ENCODE measurements around the gene SS18L1. TPM values are rescaled to one million over a fixed set of nuclear protein-coding genes. Genes with fewer than 3 reads are reported as not detected.

SS18L1 gene
- total RNA-seq, 1 experiment from 2014 or later = 17.9 TPM

DNA sequence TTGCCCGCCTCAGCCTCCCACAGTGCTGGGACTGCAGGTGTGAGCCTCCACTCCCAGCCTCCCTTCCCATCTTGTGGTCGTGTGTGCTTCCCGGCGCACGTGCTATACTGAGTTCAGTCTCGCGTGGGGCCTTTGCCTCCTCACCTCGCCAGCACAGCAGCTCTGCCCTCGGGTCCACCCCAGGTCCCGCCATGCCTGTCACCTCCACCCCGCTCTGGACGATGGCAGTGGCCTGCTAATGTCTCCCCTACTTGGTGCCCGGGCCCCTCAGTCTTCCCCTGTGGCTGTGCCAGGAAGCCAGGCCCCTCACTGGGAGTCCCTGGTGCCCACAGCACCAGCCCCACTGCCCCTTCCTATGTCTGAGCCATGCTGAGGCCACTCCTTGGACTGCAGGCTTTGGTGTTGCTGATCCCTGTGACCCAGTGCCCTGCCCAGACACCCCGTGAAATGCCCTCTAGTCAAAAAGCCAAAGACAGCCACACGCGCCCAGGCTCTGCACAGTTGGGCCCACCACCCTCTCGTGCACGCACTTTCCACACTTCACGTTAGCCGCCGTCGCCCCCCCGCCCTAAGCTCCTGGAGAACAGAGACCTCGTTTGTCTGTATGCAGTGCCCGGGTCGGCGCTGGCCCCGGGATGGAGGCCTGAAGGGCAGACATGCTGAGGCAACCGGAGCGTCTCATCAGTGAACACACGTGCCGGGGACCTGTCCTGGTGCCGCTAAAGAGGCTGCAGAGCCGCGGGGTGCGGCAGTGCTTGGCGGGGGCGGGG, 62.2 kb downstream of the SS18L1 start:
- no peaks in the 10 kb centered on the region for H3K9me2 ChIP-seq (replicated peaks; ENCODE audit: low read length)
- H3F3A ChIP-seq (ENCODE audit: low read length, unreplicated experiment) = no peaks in the 10 kb centered on the region
- H3K9me3 ChIP-seq (ENCODE audit: low read length) = no peaks in the 10 kb centered on the region
- POLR2A ChIA-PET (ENCODE audit: unreplicated experiment) = no interaction called here
- CTCF ChIA-PET = no interaction called here
- no peak overlapping the region for H3K4me2 ChIP-seq (ENCODE audit: low read length)
- peaks cover 30% of the 10 kb centered on the region for H3K4me1 ChIP-seq (ENCODE audit: insufficient read depth, low read length)
- H4K20me1 ChIP-seq (ENCODE audit: low read length) = peaks cover 5% of the 10 kb centered on the region; the same call in 1 of the 2 replicates
- ATAC-seq = no peak
- DNase-seq = no peak
- TF ChIP-seq EZH2phosphoT487 (IDR thresholded peaks at IDR 0.05; ENCODE audit: borderline replicate concordance, low read length) = no peak
- no peak for TF ChIP-seq EZH2 (IDR thresholded peaks at IDR 0.05; ENCODE audit: low read length, unreplicated experiment)
- TF ChIP-seq, protein P1, sequence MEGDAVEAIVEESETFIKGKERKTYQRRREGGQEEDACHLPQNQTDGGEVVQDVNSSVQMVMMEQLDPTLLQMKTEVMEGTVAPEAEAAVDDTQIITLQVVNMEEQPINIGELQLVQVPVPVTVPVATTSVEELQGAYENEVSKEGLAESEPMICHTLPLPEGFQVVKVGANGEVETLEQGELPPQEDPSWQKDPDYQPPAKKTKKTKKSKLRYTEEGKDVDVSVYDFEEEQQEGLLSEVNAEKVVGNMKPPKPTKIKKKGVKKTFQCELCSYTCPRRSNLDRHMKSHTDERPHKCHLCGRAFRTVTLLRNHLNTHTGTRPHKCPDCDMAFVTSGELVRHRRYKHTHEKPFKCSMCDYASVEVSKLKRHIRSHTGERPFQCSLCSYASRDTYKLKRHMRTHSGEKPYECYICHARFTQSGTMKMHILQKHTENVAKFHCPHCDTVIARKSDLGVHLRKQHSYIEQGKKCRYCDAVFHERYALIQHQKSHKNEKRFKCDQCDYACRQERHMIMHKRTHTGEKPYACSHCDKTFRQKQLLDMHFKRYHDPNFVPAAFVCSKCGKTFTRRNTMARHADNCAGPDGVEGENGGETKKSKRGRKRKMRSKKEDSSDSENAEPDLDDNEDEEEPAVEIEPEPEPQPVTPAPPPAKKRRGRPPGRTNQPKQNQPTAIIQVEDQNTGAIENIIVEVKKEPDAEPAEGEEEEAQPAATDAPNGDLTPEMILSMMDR (conservative IDR thresholded peaks at IDR 0.05; ENCODE audit: low read depth, low read length) = no peak
- no peaks in the 10 kb centered on the region for H3K27me3 ChIP-seq (ENCODE audit: low read length)
- no peaks in the 10 kb centered on the region for H3K79me2 ChIP-seq (ENCODE audit: low read length)
- H3K9ac ChIP-seq (ENCODE audit: low read length) = no peak overlapping the region
- no peak overlapping the region for H3K27ac ChIP-seq (ENCODE audit: low read length)
- H3K36me3 ChIP-seq (ENCODE audit: low read depth, low read length) = peaks cover 8% of the 10 kb centered on the region
- no peak overlapping the region for H2AFZ ChIP-seq (ENCODE audit: low read length)
- intact Hi-C loops (cut with micrococcal nuclease) = no loop called here
- no peak overlapping the region for H3K4me3 ChIP-seq (ENCODE audit: low read length)
- BruUV-seq (replicated peaks) = no TSS peak

DNA sequence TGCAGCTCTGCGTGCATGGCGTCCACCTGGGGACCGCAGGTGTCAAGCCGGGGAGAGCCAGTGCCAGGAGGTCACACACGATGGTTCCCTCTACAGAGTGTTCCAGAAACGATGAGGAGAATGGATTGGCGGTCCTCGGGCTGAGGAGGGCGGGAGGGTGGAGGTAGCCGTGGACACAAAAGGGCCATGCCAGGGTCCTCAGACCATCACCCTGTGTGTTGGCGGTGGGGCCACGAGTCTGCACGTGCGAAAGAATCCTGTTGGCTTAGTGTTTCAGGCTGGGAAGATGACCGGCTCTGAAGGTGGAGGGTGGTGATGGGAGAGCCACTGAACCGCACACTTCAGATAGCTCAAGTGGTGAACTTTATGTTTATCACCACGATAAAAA, 62.8 kb downstream of the SS18L1 start:
- H3K9me3 ChIP-seq (ENCODE audit: low read length) = no peaks in the 10 kb centered on the region
- no peak overlapping the region for H3K27ac ChIP-seq (ENCODE audit: low read length)
- intact Hi-C loops (cut with micrococcal nuclease) = no loop called here
- peaks cover 30% of the 10 kb centered on the region for H3K4me1 ChIP-seq (ENCODE audit: insufficient read depth, low read length)
- H3K79me2 ChIP-seq (ENCODE audit: low read length) = no peaks in the 10 kb centered on the region
- H3K9ac ChIP-seq (ENCODE audit: low read length) = no peak overlapping the region
- no peak overlapping the region for H3K4me2 ChIP-seq (ENCODE audit: low read length)
- ChIA-PET CTCF (no interaction called here), POLR2A (ENCODE audit: unreplicated experiment) (no interaction called here)
- no peak overlapping the region for H2AFZ ChIP-seq (ENCODE audit: low read length)
- H3K9me2 ChIP-seq (replicated peaks; ENCODE audit: low read length) = no peaks in the 10 kb centered on the region
- H4K20me1 ChIP-seq (ENCODE audit: low read length) = peaks cover 5% of the 10 kb centered on the region; the same call in 1 of the 2 replicates
- TF ChIP-seq EZH2phosphoT487 (IDR thresholded peaks at IDR 0.05; ENCODE audit: borderline replicate concordance, low read length) (no peak), EZH2 (IDR thresholded peaks at IDR 0.05; ENCODE audit: low read length, unreplicated experiment) (no peak)
- TF ChIP-seq, protein P1 (conservative IDR thresholded peaks at IDR 0.05; ENCODE audit: low read depth, low read length) = no peak
- DNase-seq = no peak
- no peaks in the 10 kb centered on the region for H3F3A ChIP-seq (ENCODE audit: low read length, unreplicated experiment)
- BruUV-seq (replicated peaks) = no TSS peak
- no peaks in the 10 kb centered on the region for H3K27me3 ChIP-seq (ENCODE audit: low read length)
- 0 out of 2 replicates have a peak, but pooled peaks cover 3% of the 10 kb centered on the region for H3K36me3 ChIP-seq (ENCODE audit: low read depth, low read length)
- H3K4me3 ChIP-seq (ENCODE audit: low read length) = no peak overlapping the region
- ATAC-seq = no peak

DNA sequence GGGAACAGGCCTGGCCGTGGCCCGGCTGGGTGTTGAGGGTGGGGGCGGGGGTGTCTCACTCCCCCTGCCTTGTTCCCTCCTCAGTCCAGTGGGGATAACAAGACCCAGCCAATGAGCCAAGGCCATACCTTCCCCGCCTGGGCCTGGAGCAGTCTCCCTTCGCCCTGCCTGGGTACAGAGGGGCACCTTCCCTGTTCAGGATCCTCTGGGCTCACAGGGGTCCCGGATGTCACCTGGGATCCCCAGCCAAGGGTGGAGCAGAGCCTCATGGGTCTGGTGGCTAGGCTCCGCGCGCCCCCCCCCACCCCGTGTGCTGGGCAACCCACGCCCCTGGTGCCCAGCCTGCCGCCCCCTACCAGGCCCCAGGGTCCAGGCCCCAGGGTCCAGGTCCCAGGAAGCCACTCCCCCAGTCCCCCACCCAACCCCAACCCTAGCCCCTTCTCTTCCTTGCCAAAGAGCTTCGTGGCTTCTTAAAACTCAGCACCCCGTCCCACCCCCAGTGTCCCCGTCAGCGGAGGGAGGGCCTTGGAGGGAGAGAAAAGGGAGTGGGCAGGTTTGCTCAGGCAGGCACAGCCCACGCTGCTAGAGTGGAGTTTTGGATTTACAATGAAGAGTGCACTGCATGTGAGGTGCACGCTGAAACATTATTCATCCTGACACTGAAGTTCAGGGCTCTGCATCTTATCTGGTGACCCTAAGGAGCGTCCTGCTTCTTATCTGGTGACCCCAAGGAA, 64.7 kb downstream of the SS18L1 start:
- Histone ChIP-seq H3F3A (ENCODE audit: low read length, unreplicated experiment) (no peaks in the 10 kb centered on the region), H3K79me2 (ENCODE audit: low read length) (no peaks in the 10 kb centered on the region), H3K36me3 (ENCODE audit: low read depth, low read length) (no peaks in the 10 kb centered on the region), H4K20me1 (ENCODE audit: low read length) (peaks cover 5% of the 10 kb centered on the region; the same call in 1 of the 2 replicates), H3K9ac (ENCODE audit: low read length) (no peak overlapping the region), H3K27me3 (ENCODE audit: low read length) (no peaks in the 10 kb centered on the region), H3K9me3 (ENCODE audit: low read length) (no peaks in the 10 kb centered on the region), H3K4me1 (ENCODE audit: insufficient read depth, low read length) (peaks cover 20% of the 10 kb centered on the region), H3K9me2 (replicated peaks; ENCODE audit: low read length) (no peaks in the 10 kb centered on the region), H3K4me3 (ENCODE audit: low read length) (no peak overlapping the region), H3K27ac (ENCODE audit: low read length) (no peak overlapping the region), H3K4me2 (ENCODE audit: low read length) (no peak overlapping the region), H2AFZ (ENCODE audit: low read length) (no peak overlapping the region)
- ATAC-seq (no peak), DNase-seq (no peak)
- POLR2A ChIA-PET (ENCODE audit: unreplicated experiment) = no interaction called here
- CTCF ChIA-PET = no interaction called here
- no TSS peak for BruUV-seq (replicated peaks)
- TF ChIP-seq, protein P1 (conservative IDR thresholded peaks at IDR 0.05; ENCODE audit: low read depth, low read length) = no peak
- TF ChIP-seq EZH2 (IDR thresholded peaks at IDR 0.05; ENCODE audit: low read length, unreplicated experiment) = no peak
- no peak for TF ChIP-seq EZH2phosphoT487 (IDR thresholded peaks at IDR 0.05; ENCODE audit: borderline replicate concordance, low read length)
- intact Hi-C loops (cut with micrococcal nuclease) = no loop called here
